Left renal pelvis (tissue), 4 donors: ENCODE measurements around the gene MME. TPM values are rescaled to one million over a fixed set of nuclear protein-coding genes. Genes with fewer than 3 reads are reported as not detected.
A peak's percentile ranks its signal among the peaks of the same experiment; 100 is the strongest.

Experiments
- DNase-seq, 4 donors: peaks; one replicate each; pipeline ENCODE4 v3.0.0-alpha.2; 2013; ENCODE audit warnings: low read depth in 4 of 4, low spot score in 3 of 4
- polyA plus RNA-seq, 4 donors: library from polyadenylated mRNA; unstranded; fragments of 120-200 nt; gene quantifications; one replicate each; pipeline ENCODE4 v1.2.1, GENCODE V29; 2013; ENCODE audit not compliant: insufficient read length in 4 of 4

MME gene
- polyA plus RNA-seq, 4 donors: 21.9 to 433 (median 413) TPM

GRCh38 chr3:155135003-155135402 is 54.9 kb downstream of the MME start:
- no peak for DNase-seq

- DNase-seq: peak in 2 of 4 donors; percentile 18 to 46
These were observed 58.6 kb downstream of the MME start for GRCh38 chr3:155138677-155139076.

GRCh38 chr3:155147588-155147987 is 67.5 kb downstream of the MME start:
- DNase-seq: no peak

- no peak for DNase-seq
These were observed 69.4 kb downstream of the MME start for GRCh38 chr3:155149494-155149893.

GRCh38 chr3:155153242-155154186 is 73.4 kb downstream of the MME start:
- DNase-seq: no peak

- DNase-seq: no peak
These were observed 74.1 kb downstream of the MME start for GRCh38 chr3:155154255-155154654.

GRCh38 chr3:155158346-155159037 is 78.4 kb downstream of the MME start:
- no peak for DNase-seq

- DNase-seq: no peak
These were observed 79.2 kb downstream of the MME start for GRCh38 chr3:155159301-155159700.

- no peak for DNase-seq
These were observed 81.6 kb downstream of the MME start for GRCh38 chr3:155161640-155162292.

GRCh38 chr3:155164306-155164705 is 84.2 kb downstream of the MME start:
- DNase-seq: no peak

GRCh38 chr3:155166441-155166840 is 86.3 kb downstream of the MME start:
- DNase-seq: no peak

GRCh38 chr3:155169197-155169596 is 89.1 kb downstream of the MME start:
- DNase-seq: no peak

GRCh38 chr3:155173771-155174170 is 93.7 kb downstream of the MME start:
- no peak for DNase-seq

GRCh38 chr3:155178810-155179436 is 98.8 kb downstream of the MME start:
- DNase-seq: no peak

- no peak for DNase-seq
These were observed 99.3 kb downstream of the MME start for GRCh38 chr3:155179437-155179827.

GRCh38 chr3:155179966-155180757 is 100.0 kb downstream of the MME start:
- DNase-seq: no peak

GRCh38 chr3:155182467-155182866 is 102.3 kb downstream of the MME start:
- no peak for DNase-seq

- DNase-seq: no peak
These were observed 103.9 kb downstream of the MME start for GRCh38 chr3:155184011-155184410.

GRCh38 chr3:155185631-155186071 is 105.5 kb downstream of the MME start:
- no peak for DNase-seq

- DNase-seq: no peak
These were observed 107.9 kb downstream of the MME start for GRCh38 chr3:155188031-155188430.
